ENCODE measurements around the gene LUM.

Gene LUM

DNA sequence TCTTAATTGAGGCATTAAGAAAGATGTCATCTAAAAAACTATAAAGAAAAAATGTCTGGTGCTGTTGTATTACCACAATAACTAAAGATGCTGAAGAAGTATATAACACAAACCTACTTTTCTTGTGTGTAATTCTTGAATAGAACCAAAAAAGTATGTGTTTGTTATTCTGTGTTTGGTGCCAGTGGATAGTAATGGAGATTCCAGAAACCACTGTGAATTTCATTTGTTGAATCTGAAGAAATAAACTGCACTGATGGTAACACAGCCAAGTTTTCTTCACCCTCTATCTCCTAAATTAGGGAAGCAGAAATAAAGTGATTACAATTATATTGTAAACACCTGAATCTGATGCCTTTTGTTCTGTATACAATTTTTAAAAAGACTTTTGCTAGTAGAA is 40.4 kb downstream of the LUM start:
- TF ChIP-seq, protein P1, sequence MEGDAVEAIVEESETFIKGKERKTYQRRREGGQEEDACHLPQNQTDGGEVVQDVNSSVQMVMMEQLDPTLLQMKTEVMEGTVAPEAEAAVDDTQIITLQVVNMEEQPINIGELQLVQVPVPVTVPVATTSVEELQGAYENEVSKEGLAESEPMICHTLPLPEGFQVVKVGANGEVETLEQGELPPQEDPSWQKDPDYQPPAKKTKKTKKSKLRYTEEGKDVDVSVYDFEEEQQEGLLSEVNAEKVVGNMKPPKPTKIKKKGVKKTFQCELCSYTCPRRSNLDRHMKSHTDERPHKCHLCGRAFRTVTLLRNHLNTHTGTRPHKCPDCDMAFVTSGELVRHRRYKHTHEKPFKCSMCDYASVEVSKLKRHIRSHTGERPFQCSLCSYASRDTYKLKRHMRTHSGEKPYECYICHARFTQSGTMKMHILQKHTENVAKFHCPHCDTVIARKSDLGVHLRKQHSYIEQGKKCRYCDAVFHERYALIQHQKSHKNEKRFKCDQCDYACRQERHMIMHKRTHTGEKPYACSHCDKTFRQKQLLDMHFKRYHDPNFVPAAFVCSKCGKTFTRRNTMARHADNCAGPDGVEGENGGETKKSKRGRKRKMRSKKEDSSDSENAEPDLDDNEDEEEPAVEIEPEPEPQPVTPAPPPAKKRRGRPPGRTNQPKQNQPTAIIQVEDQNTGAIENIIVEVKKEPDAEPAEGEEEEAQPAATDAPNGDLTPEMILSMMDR (IDR thresholded peaks at IDR 0.05; ENCODE audit: unreplicated experiment in 3 of 3) = no peak
- H3K27ac Mint-ChIP-seq = no peak overlapping the region
- H3K27me3 Mint-ChIP-seq (ENCODE audit: low read depth) = peaks cover under 1% of the 10 kb centered on the region
- H3K4me3 Mint-ChIP-seq = no peak overlapping the region
- H3K36me3 Mint-ChIP-seq (ENCODE audit: low read depth) = no peaks in the 10 kb centered on the region
- peaks cover 26% of the 10 kb centered on the region for H3K4me1 Mint-ChIP-seq
- no peaks in the 10 kb centered on the region for H3K9me3 Mint-ChIP-seq

DNA sequence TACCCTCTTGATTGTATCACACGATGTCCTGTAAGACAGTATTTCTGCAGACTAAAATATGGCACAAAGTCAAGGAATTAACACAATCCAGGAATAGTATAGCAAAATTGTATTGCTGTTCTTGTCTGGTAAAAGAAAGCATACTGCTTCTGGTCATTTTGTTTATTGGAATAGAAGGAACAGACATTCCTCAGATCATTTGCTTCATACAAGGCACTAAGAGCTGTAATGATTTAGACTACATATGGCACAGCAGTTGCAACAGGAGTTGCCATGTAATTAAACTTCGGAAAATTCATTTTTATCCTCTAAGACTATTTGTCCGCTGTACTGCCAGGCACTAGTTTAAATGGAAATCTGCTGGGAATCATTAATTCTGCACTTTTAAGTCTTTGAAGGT is 45.9 kb downstream of the LUM start:
- no peak overlapping the region for H3K4me3 Mint-ChIP-seq
- no peaks in the 10 kb centered on the region for H3K27me3 Mint-ChIP-seq (ENCODE audit: low read depth)
- no peaks in the 10 kb centered on the region for H3K9me3 Mint-ChIP-seq
- H3K4me1 Mint-ChIP-seq = no peaks in the 10 kb centered on the region
- no peak overlapping the region for H3K27ac Mint-ChIP-seq
- TF ChIP-seq, protein P1 (IDR thresholded peaks at IDR 0.05; ENCODE audit: unreplicated experiment in 3 of 3) = no peak
- H3K36me3 Mint-ChIP-seq (ENCODE audit: low read depth) = no peaks in the 10 kb centered on the region

DNA sequence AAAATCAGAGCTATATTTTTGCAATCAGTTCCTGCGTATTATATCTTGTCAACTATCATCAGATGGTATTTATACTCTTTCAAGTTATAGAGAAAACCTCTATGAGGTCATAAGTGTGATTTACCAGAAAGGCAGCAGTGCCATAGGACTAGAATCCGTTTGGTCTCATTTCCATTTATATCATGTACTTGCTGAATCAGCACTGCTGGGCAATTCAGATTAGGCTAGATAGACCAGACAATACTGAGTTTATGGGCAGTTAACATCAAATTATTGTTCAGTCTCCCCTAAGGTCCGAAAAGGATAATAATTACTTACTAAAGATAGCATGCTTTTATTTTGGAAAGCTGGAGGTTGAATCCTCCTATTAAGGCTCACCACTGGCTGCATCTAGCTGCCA is 46.7 kb downstream of the LUM start:
- no peaks in the 10 kb centered on the region for H3K9me3 Mint-ChIP-seq
- no peaks in the 10 kb centered on the region for H3K27me3 Mint-ChIP-seq (ENCODE audit: low read depth)
- TF ChIP-seq, protein P1 (IDR thresholded peaks at IDR 0.05; ENCODE audit: unreplicated experiment in 3 of 3) = no peak
- no peak overlapping the region for H3K27ac Mint-ChIP-seq
- H3K4me3 Mint-ChIP-seq = no peak overlapping the region
- H3K4me1 Mint-ChIP-seq = peaks cover 1% of the 10 kb centered on the region
- H3K36me3 Mint-ChIP-seq (ENCODE audit: low read depth) = no peaks in the 10 kb centered on the region

DNA sequence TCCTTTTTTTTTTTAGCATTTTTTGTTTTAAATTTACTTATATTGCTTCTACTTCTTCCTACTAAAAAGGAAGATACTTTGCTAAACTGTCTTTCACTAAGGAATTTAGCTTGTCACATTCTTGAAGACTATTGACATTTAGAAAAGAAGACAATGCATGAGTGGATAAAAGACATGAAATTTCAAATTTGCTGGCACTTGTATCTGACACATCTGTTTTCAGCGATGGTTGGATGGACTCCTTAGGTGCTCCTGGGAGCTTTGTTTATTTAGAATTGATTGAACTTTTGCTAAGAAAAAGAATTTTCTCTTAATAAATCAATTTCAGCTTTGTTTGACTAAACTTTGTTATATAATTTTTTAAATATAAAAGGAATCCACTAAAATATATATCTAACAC is 50.2 kb downstream of the LUM start:
- Mint-ChIP-seq H3K27me3 (ENCODE audit: low read depth) (no peaks in the 10 kb centered on the region), H3K27ac (peak overlapping the region in 1 of 3 experiments; percentile 21), H3K4me3 (no peak overlapping the region), H3K36me3 (ENCODE audit: low read depth) (no peaks in the 10 kb centered on the region), H3K4me1 (peaks cover 12% of the 10 kb centered on the region), H3K9me3 (no peaks in the 10 kb centered on the region)
- TF ChIP-seq, protein P1 (IDR thresholded peaks at IDR 0.05; ENCODE audit: unreplicated experiment in 3 of 3) = no peak

DNA sequence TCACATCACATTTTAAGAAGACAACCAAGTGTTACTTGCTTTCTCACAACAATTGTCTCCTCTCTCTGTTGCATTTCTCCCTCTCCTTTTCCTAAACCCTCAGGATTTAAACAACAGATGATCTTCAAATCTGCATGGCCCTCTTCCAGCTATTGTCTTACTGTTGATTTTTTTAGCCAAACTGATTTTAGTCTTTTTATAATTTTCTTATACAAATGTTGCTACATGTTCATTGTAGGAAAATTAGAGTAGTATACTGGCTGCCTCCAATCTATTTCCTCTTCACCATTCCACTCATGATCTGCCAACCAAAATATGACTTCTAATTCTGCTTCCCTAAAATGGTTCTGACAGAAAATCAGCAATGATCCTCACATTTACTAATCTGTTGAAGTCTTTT is 52.1 kb downstream of the LUM start:
- Mint-ChIP-seq H3K4me3 (no peak overlapping the region), H3K27ac (no peak overlapping the region), H3K36me3 (ENCODE audit: low read depth) (no peaks in the 10 kb centered on the region), H3K4me1 (peaks cover 16% of the 10 kb centered on the region), H3K27me3 (ENCODE audit: low read depth) (no peaks in the 10 kb centered on the region), H3K9me3 (no peaks in the 10 kb centered on the region)
- TF ChIP-seq, protein P1 (IDR thresholded peaks at IDR 0.05; ENCODE audit: unreplicated experiment in 3 of 3) = no peak

DNA sequence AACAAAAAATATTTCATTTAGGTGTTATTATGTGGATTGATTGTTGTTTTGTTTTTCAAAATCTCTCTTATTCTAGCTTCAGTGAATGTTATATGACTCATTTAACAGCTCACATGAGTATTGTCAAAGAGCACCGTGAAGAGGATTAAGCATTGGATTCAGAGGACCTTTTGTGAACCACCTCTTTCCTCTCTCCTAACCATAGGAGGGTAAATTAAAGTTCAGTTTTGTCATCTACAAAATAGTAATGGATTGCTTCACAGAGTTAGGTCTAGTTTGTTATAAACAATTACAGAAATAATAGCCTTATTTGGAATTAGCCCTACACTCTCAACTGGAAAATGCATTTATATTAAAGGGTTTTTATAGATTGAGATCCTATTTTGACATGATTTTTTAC is 52.5 kb downstream of the LUM start:
- peaks cover 21% of the 10 kb centered on the region for H3K4me1 Mint-ChIP-seq
- H3K4me3 Mint-ChIP-seq = no peak overlapping the region
- H3K9me3 Mint-ChIP-seq = no peaks in the 10 kb centered on the region
- H3K36me3 Mint-ChIP-seq (ENCODE audit: low read depth) = no peaks in the 10 kb centered on the region
- H3K27ac Mint-ChIP-seq = no peak overlapping the region
- no peaks in the 10 kb centered on the region for H3K27me3 Mint-ChIP-seq (ENCODE audit: low read depth)
- TF ChIP-seq, protein P1 (IDR thresholded peaks at IDR 0.05; ENCODE audit: unreplicated experiment in 3 of 3) = no peak

All from nephron (organoid).